K562 (cell line): Measurements from ENCODE around the gene LRRC3. TPM values are rescaled to one million over a fixed set of nuclear protein-coding genes. Genes with fewer than 3 reads are reported as not detected.

Experiments
- AFF1 ChIP-seq, 2 experiments: fragments of 450-650 bp; IDR thresholded peaks; 2 replicates each; pipeline ENCODE4 v1.6.1; 2018; ENCODE audit warnings: mild to moderate bottlenecking in 2 of 2, low read depth in 1 of 2; ENCODE audit not compliant: partially characterized antibody in 2 of 2
- BRCA1 ChIP-seq, 2 experiments: fragments of 450-650 bp in 1 of 2; sonication (generic) in 1 of 2; formaldehyde crosslinking in 1 of 2; IDR thresholded peaks; 2 replicates each; pipeline versions ENCODE4 v1.5.0 to v1.6.1; 2017 to 2020; ENCODE audit warnings: mild to moderate bottlenecking in 1 of 2, missing genetic modification reagents in 1 of 2
- FOSL1 ChIP-seq: fragments of 200-800 bp; sonication (Bioruptor generic); conservative IDR thresholded peaks from 2 replicates; pipeline ENCODE4 v1.6.1; 2016; ENCODE audit warnings: missing genetic modification characterization, missing compliant biosample characterization
- NFIC ChIP-seq: fragments of 450-650 bp; IDR thresholded peaks from 2 replicates; pipeline ENCODE4 v1.6.1; 2017; ENCODE audit warnings: mild to moderate bottlenecking, inconsistent platforms
- ZNF609 ChIP-seq: sonication (generic); formaldehyde crosslinking; IDR thresholded peaks from 2 replicates; pipeline ENCODE4 v1.8.1; 2023; ENCODE audit warnings: missing genetic modification reagents, mild to moderate bottlenecking, borderline replicate concordance
- ZNF75A ChIP-seq: fragments of 450-650 bp; formaldehyde crosslinking; IDR thresholded peaks from 2 replicates; pipeline ENCODE4 v1.4.0; 2020; ENCODE audit warnings: mild to moderate bottlenecking
- polyA plus RNA-seq, 8 experiments: library from polyadenylated mRNA; depleted of rRNA in 4 of 8; stranded (reverse) in 5 of 8; unstranded in 3 of 8; fragments of >200 nt; fragmentation: Nextera tagmentation in 2 of 8; fragmentation: Illumina TruSeq in 1 of 8; extraction: Ambion mirVana in 2 of 8; extraction: Trizol in 1 of 8; gene quantifications; 2 replicates each; pipeline versions ENCODE4 v1.2.1 to v1.2.3, GENCODE V29; 2011 to 2014; ENCODE audit warnings: inconsistent platforms in 1 of 8, missing spikeins in 1 of 8
- total RNA-seq, 7 experiments: library from RNA; depleted of rRNA in 6 of 7; stranded (reverse); fragments of >200 nt in 6 of 7; fragmentation: Illumina TruSeq in 2 of 7; extraction: Trizol in 2 of 7; gene quantifications; 2 replicates each; pipeline versions ENCODE4 v1.2.1 to v1.2.3, GENCODE V29; 2011 to 2021; ENCODE audit warnings: low replicate concordance in 1 of 7

The LRRC3 gene
- total and polyA plus RNA-seq, 9 of the 15 experiments (the other 6 are each of a cell fraction or from before 2014, with no cell fraction given) = 0.04 TPM; not detected in 7

GRCh38 chr21:44471341-44471740, 16.0 kb downstream of the LRRC3 start (continued):
- TF ChIP-seq ZNF609 (CRISPR knock-in tag) = no peak
- no peak for TF ChIP-seq ZNF75A (CRISPR knock-in tag)
- TF ChIP-seq AFF1 (IDR thresholded peaks at IDR 0.05; ENCODE audit: low read depth in 1 of 2, partially characterized antibody in 2 of 2) = no peak
- no peak for TF ChIP-seq FOSL1 (tag)
- TF ChIP-seq BRCA1 (IDR thresholded peaks at IDR 0.05) = no peak
- no peak for TF ChIP-seq BRCA1 (CRISPR knock-in tag; IDR thresholded peaks at IDR 0.05)
- no peak for TF ChIP-seq NFIC
